GM18520 (cell line): ENCODE results near the gene TMEM208.

Experiments used
- ATAC-seq: cut with Tn5 transposase; IDR thresholded peaks from one replicate; pipeline ENCODE4 v1.9.1; 2021; ENCODE audit not compliant: unreplicated experiment

TMEM208 gene

GRCh38 chr16:67207249-67208091 lies 19.5 kb upstream of the TMEM208 start:
- ATAC-seq = no peak

- ATAC-seq = no peak
These were observed 18.6 kb upstream of the TMEM208 start for GRCh38 chr16:67208154-67208896.

GRCh38 chr16:67209565-67209964 lies 17.4 kb upstream of the TMEM208 start:
- no peak for ATAC-seq

DNA sequence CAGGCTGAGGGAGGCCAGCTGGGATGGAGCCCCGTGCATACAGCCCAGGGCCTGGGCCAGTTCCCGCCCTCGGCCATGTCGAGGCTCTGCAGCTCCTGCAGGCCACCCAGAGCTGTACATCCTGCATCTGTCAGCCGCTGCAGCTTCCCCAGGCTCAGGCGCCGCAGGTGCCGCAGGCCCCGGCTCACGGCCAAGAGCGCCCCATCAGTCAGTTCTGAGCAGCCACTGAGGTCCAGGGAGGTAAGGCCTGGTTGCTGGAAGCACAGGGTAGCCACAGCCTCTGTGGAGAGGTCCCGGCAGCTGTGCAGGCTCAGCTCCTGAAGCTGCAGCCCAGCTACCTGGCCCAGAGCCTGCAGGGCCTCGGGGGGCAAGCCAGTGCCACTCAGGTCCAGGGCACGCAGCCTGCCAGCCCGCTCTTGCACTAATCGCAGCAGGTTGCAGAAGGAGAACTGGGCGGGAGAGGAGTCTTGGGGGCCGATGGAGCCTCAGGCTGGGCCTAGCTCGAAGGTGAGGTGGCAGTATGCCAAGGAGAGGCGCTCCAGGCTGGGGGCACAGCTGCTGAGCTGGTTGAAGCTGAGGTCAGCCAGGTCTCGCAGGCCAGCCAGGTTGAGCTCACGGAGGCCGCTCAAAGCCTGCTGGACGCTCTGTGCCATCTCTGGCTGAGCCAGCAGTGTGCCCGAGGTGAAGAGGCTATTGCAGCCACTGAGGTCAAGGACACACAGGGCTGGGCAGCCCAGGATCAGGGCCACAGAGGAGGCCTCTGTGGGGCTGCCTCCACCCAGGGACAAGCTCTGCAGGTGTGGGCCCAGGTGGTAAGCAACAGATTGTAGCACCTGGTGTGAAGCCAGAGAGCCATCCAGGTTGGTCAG lies 16.6 kb upstream of the TMEM208 start:
- no peak for ATAC-seq

DNA sequence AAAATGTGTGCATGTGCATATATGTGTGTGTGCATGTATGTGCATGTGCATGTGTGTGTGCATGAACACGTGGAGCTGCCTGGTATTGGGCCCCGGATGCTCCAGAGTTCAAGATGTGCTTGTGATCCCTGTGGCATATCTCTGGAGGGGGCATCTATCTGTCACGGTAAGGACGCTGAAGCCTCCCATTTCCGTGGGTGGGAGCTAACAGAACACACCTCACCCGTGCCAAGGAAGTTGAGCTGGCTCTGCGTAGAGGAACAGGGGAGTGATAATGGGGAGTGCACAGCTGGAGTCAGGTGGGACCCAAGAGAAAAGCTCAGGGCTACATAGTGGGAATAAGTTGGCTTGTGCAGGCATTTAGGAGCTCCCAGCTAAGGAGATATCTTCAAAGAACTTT lies 15.3 kb upstream of the TMEM208 start:
- ATAC-seq = no peak

DNA sequence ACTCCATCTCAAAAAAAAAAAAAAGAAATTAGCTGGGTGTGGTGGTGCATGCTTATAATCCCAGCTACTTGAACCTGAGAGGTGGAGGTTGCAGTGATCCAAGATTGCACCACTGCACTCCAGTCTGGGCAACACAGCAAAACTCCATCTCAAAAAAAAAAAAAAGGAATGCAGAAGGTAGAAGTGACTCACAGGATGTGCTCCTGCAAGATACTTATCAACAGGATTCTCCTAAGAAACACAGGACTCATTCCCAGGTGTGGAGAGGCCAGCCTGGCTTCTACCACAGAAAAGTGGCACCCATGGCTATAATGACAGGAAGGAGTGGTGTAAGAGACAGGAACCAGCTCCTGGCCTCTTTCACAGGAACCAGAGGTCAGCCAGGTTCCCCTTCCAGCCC lies 14.2 kb upstream of the TMEM208 start:
- ATAC-seq = no peak

DNA sequence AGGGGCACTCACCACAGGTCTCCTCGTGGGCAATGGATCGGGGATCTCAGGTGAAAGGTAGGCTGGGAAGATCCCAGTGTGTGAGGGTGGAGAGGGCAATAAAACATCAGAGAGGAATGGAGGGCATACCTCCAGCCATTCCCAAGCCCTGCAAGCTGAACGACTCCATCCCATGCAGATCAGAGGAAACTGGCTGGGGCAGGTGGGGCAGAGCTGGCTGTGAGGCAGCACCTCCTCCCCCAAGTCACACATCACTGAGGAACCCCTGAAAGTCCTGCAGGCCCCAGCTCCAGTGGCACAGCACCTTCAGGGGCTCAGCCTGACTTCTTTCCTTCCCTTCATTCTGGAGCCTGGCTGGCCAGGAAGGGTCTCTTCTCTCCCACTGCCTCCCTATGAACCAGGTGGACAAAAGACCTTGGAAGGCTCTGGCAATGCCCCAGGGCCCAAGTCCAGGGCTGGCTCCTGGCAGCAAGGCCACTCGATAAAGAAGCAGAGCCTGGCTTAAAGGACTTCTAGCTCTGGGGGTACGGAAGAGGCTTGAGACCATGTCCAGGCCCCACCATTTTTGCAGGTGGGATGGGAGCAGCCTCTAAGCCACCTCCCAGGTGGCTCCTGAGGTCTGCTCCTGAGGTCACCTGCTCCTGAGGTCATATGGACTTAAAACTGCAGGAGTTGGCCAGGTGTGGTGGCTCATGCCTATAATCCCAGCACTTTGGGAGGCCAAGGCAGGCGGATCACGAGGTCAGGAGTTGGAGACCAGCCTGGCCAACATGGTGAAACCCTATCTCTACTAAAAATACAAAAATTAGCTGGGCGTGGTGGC lies 13.5 kb upstream of the TMEM208 start:
- ATAC-seq = no peak

- no peak for ATAC-seq
These were observed 11.2 kb upstream of the TMEM208 start for GRCh38 chr16:67215706-67216105.

GRCh38 chr16:67216612-67217490 lies 10.1 kb upstream of the TMEM208 start:
- no peak for ATAC-seq

DNA sequence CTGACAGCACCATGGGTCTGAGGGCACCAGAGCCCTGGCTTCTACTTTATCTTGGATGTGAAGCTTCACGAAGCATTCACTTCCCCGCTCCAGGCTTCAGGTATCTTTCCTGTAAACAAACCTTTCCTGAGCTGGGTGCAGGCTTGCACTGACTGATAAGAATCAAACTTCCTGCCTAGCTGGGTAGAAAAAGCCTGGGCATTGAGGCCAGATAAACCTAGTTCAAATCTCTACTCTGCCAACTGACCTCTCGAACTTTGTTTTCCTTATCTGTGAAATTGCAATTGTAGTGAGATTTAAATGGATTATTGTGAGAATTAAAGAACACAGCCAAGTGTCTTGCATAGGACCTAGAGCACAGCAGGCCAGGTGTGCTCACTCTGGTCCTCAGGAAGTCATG lies 2.9 kb upstream of the TMEM208 start:
- ATAC-seq = no peak

DNA sequence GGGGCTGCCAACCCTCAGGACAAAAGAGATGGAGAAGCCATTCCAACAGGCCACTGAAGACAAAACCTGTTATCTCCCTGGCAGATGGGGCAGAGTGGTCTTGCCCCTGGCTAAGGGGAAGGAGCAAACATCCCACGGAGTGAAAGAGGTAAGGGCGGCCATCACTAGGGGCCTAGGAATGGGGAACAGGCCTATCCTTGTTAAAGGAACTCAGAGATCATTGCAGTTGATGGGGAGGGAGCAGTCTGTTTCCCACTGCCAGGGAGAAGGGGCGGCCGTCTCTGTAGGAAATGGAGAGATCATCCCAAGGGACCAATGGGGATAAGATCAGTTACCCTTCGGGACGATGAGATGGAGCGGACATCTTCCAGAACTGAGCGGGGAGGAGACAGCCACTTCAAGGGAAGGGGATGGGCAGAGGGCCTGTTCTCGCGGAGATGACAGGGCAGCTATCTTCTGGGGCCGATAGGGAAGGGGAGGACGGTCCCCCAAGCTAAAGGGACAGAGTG lies 581 bp upstream of the TMEM208 start:
- no peak for ATAC-seq

- no peak for ATAC-seq
These were observed 614 bp downstream of the TMEM208 start for GRCh38 chr16:67227567-67227921.

- no peak for ATAC-seq
These were observed 1.3 kb downstream of the TMEM208 start for GRCh38 chr16:67228034-67228785.

- ATAC-seq = no peak
These were observed 2.0 kb downstream of the TMEM208 start for GRCh38 chr16:67228905-67229304.

- ATAC-seq = no peak
These were observed 3.2 kb downstream of the TMEM208 start for GRCh38 chr16:67229906-67230808.

- ATAC-seq = no peak
These were observed 4.1 kb downstream of the TMEM208 start for GRCh38 chr16:67230809-67231660.

GRCh38 chr16:67233596-67233995 lies 6.7 kb downstream of the TMEM208 start:
- no peak for ATAC-seq
